RWPE2 (cell line): ENCODE results near the gene CPEB3.

Experiments used
- ATAC-seq: fragments of 200-7000 bp; cut with Tn5 transposase; 3 replicates; pipeline ENCODE4 v1.9.1; 2021; ENCODE audit warnings: low read depth
- DNase-seq: peaks from one replicate; pipeline ENCODE4 v3.0.0-alpha.2; 2020; ENCODE audit warnings: low spot score
- H3K27ac ChIP-seq: fragments of 450-650 bp; 2 replicates; pipeline ENCODE4 v1.5.1; 2017; ENCODE audit warnings: mild to moderate bottlenecking; ENCODE audit not compliant: poor library complexity, severe bottlenecking
- H3K27me3 ChIP-seq: fragments of 250-450 bp; sonication (Bioruptor Pico); 2 replicates; pipeline ENCODE4 v1.5.1; 2021; ENCODE audit warnings: mild to moderate bottlenecking, moderate library complexity; ENCODE audit not compliant: insufficient read depth, poor library complexity, severe bottlenecking
- H3K36me3 ChIP-seq: fragments of 250-450 bp; sonication (Bioruptor Pico); 2 replicates; pipeline ENCODE4 v1.5.1; 2020; ENCODE audit warnings: low read depth, mild to moderate bottlenecking, moderate library complexity
- H3K4me1 ChIP-seq: fragments of 250-450 bp; sonication (Bioruptor Pico); 2 replicates; pipeline ENCODE4 v1.5.1; 2021; ENCODE audit warnings: mild to moderate bottlenecking, moderate library complexity; ENCODE audit not compliant: insufficient read depth, poor library complexity, severe bottlenecking
- H3K4me3 ChIP-seq: fragments of 250-450 bp; sonication (Bioruptor Pico); 2 replicates; pipeline ENCODE4 v1.5.1; 2021; ENCODE audit warnings: mild to moderate bottlenecking, moderate library complexity; ENCODE audit not compliant: severe bottlenecking
- H3K9me3 ChIP-seq: fragments of 250-450 bp; sonication (Bioruptor Pico); 2 replicates; pipeline ENCODE4 v1.5.1; 2021; ENCODE audit warnings: mild to moderate bottlenecking, moderate library complexity; ENCODE audit not compliant: severe bottlenecking
- TF ChIP-seq, protein P1 (sequence below): fragments of 450-650 bp; IDR thresholded peaks from one replicate; pipeline ENCODE4 v1.5.1; 2017; ENCODE audit warnings: mild to moderate bottlenecking, moderate library complexity; ENCODE audit not compliant: poor library complexity, severe bottlenecking

Gene CPEB3

DNA sequence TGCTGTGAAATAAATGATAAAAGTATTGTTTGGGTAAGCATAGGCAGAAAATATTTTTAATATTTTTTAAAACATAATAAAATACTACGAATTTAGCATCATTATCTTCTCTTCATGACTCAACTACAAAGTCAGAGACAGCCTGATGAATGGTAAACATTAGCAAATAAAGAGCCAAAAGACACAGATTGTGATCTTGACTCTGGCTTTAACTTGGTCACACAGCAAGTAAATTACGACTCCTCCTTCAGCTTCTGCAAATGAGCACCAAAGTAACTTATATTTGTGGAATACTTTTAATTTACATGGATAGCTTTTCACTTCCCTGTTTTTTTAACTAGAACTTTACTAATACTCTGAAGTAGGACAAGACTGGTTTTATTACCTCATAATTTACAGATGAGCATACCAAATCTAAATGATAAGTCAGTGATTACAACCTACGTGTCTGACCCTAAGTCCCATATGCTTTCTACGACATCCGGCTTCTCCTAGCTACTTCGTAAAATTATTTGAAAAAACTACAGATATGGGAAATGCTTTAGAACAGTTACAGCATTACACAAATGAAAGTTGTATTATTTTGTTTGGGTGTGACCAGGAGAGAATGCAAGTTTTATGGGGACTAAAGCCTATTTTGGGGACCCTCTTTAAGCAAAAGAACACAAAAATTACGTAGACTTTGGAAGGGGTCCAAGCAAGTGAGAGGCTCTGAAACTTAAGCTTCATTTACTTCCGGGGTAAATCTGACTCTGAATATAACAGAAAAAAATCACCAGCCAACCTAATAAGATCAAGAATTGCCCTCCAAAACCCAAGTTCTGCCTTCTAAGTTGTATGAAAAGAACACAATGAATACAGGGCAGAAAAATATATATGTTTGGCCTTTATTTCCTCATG is 133.8 kb downstream of the CPEB3 start:
- no peak for DNase-seq

DNA sequence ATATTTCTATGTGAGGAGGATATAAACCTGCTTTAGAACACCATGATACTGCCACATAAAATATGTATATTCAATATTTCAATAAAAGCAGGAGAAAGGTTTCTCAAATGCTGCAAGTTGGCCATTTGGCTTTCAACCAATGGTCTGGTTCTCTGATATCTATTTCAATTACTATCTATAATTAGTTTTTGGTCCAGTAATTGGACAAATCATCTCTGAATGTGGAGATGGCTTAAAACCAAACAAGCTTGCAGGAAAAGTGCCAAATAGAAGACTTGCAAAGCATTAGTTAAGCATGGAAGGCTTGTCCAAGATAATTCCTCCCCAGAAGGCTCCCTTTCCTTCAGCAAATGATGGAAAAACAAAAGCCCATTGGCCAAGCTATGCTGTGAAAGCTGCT is 140.1 kb downstream of the CPEB3 start:
- no peaks in the 10 kb centered on the region for H3K9me3 ChIP-seq
- H3K27me3 ChIP-seq: no peaks in the 10 kb centered on the region
- no peaks in the 10 kb centered on the region for H3K4me1 ChIP-seq
- TF ChIP-seq, protein P1, sequence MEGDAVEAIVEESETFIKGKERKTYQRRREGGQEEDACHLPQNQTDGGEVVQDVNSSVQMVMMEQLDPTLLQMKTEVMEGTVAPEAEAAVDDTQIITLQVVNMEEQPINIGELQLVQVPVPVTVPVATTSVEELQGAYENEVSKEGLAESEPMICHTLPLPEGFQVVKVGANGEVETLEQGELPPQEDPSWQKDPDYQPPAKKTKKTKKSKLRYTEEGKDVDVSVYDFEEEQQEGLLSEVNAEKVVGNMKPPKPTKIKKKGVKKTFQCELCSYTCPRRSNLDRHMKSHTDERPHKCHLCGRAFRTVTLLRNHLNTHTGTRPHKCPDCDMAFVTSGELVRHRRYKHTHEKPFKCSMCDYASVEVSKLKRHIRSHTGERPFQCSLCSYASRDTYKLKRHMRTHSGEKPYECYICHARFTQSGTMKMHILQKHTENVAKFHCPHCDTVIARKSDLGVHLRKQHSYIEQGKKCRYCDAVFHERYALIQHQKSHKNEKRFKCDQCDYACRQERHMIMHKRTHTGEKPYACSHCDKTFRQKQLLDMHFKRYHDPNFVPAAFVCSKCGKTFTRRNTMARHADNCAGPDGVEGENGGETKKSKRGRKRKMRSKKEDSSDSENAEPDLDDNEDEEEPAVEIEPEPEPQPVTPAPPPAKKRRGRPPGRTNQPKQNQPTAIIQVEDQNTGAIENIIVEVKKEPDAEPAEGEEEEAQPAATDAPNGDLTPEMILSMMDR: no peak
- DNase-seq (no peak), ATAC-seq (no peak)
- H3K4me3 ChIP-seq: no peak overlapping the region
- H3K27ac ChIP-seq: no peak overlapping the region
- no peaks in the 10 kb centered on the region for H3K36me3 ChIP-seq

More for the DNA sequence above, 133.8 kb downstream of the CPEB3 start:
- H3K36me3 ChIP-seq: no peaks in the 10 kb centered on the region
- TF ChIP-seq, protein P1: no peak
- no peak overlapping the region for H3K27ac ChIP-seq
- no peaks in the 10 kb centered on the region for H3K9me3 ChIP-seq
- no peak for ATAC-seq
- no peaks in the 10 kb centered on the region for H3K4me1 ChIP-seq
- no peak overlapping the region for H3K4me3 ChIP-seq
- no peaks in the 10 kb centered on the region for H3K27me3 ChIP-seq

DNA sequence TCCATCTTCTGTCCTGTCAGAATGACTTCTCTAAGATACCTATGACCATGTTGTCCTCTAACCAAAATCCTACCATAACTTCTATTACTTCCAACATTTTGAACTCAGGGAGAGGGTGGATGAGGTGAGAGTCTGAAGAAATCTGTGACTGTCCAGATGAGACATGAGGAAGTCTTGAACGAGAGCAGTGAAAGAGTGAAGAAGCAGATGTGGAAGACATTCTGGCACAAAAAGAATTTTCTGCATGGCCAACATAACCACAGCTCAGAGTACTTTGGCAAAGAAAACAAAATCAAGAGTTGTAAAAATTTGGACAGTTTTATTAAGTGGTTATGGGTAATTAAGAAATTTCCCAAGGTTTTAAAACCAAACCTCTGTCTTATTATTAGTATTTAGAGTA is 141.6 kb downstream of the CPEB3 start:
- DNase-seq: no peak
- no peak for ATAC-seq
- no peaks in the 10 kb centered on the region for H3K4me1 ChIP-seq

DNA sequence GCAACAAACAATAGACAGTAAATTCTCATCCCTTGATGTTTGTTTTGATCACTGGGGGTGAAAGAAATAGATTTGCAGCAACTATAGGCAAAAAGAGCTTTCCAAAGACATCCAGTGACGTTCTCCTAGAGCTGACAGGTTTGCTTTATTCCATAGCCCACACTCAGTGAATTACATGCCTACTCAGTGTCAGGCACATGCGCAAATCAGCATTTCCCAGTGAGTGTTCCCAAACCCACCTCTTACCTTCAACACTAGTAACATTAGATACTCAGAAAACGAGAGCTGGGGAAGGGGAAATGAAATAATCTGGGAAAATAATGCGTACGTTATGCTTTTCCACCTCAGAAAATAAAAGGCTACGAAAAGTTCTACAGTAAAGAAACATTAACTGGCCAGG is 144.1 kb downstream of the CPEB3 start:
- Histone ChIP-seq H3K4me1 (no peaks in the 10 kb centered on the region), H3K27ac (no peak overlapping the region), H3K36me3 (no peaks in the 10 kb centered on the region), H3K4me3 (no peak overlapping the region), H3K9me3 (no peaks in the 10 kb centered on the region), H3K27me3 (no peaks in the 10 kb centered on the region)
- TF ChIP-seq, protein P1: no peak
- ATAC-seq (no peak), DNase-seq (no peak)

More for the DNA sequence above, 141.6 kb downstream of the CPEB3 start:
- no peaks in the 10 kb centered on the region for H3K9me3 ChIP-seq
- no peak overlapping the region for H3K27ac ChIP-seq
- TF ChIP-seq, protein P1: no peak
- no peaks in the 10 kb centered on the region for H3K27me3 ChIP-seq
- H3K4me3 ChIP-seq: no peak overlapping the region
- no peaks in the 10 kb centered on the region for H3K36me3 ChIP-seq

DNA sequence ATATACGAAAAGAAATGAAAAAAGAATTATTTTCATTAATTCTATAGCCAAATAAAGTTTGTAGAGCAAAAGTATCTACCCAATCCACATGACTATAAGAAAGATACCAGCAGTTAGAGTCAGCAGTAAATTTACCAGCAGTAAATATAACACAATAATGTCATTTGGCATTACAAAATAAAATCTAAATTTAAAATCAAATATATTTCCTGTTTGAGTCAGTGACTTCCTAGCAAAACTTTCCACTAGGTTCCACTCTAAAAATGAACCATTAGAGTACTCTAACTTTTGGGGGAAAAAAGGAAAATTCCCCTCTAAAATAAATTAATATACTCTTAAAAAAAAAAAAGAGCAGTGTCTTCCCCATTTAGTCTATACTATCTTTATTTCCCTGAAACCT is 144.8 kb downstream of the CPEB3 start:
- H3K36me3 ChIP-seq: no peaks in the 10 kb centered on the region
- no peaks in the 10 kb centered on the region for H3K9me3 ChIP-seq
- no peaks in the 10 kb centered on the region for H3K4me1 ChIP-seq
- ATAC-seq (no peak), DNase-seq (no peak)
- no peak overlapping the region for H3K4me3 ChIP-seq
- no peak overlapping the region for H3K27ac ChIP-seq
- TF ChIP-seq, protein P1: no peak
- H3K27me3 ChIP-seq: no peaks in the 10 kb centered on the region
